ENCODE results near the gene GFRA1.

GFRA1 gene

GRCh38 chr10:116182426-116182825 is 90.6 kb downstream of the GFRA1 start:
- H2AFZ ChIP-seq (ENCODE audit: low read depth, low read length) = no peak overlapping the region
- no peaks in the 10 kb centered on the region for H4K20me1 ChIP-seq (ENCODE audit: insufficient read depth, low read length)
- TF ChIP-seq EZH2 (IDR thresholded peaks at IDR 0.05; ENCODE audit: borderline replicate concordance, low read depth, low read length, severe bottlenecking) (no peak), CTCF (IDR thresholded peaks at IDR 0.05; ENCODE audit: borderline replicate concordance, extremely low read depth, low read length, poor library complexity, severe bottlenecking) (no peak)
- H3K9me3 ChIP-seq (ENCODE audit: insufficient read depth, low read length, severe bottlenecking) = no peaks in the 10 kb centered on the region
- H3K4me1 ChIP-seq (ENCODE audit: insufficient read depth, low read length) = no peaks in the 10 kb centered on the region
- no peak overlapping the region for H3K9ac ChIP-seq (ENCODE audit: low read depth, low read length)
- H3K4me2 ChIP-seq (ENCODE audit: insufficient read depth, low read length) = no peak overlapping the region
- no peak overlapping the region for H3K27ac ChIP-seq (ENCODE audit: low read length)
- no peaks in the 10 kb centered on the region for H3K79me2 ChIP-seq (ENCODE audit: insufficient read depth, low read length)
- no peaks in the 10 kb centered on the region for H3K36me3 ChIP-seq (ENCODE audit: insufficient read depth, low read length)
- no peak overlapping the region for H3K4me3 ChIP-seq (ENCODE audit: low read depth in 1 of 2, low read length in 2 of 2)
- no peaks in the 10 kb centered on the region for H3K27me3 ChIP-seq (ENCODE audit: insufficient read depth, low read length, poor library complexity)
- DNase-seq (no peak), ATAC-seq (ENCODE audit: insufficient read depth, low read depth) (no peak)

- TF ChIP-seq CTCF (IDR thresholded peaks at IDR 0.05; ENCODE audit: borderline replicate concordance, extremely low read depth, low read length, poor library complexity, severe bottlenecking) (no peak), EZH2 (IDR thresholded peaks at IDR 0.05; ENCODE audit: borderline replicate concordance, low read depth, low read length, severe bottlenecking) (no peak)
- Histone ChIP-seq H3K27me3 (ENCODE audit: insufficient read depth, low read length, poor library complexity) (no peaks in the 10 kb centered on the region), H3K9me3 (ENCODE audit: insufficient read depth, low read length, severe bottlenecking) (no peaks in the 10 kb centered on the region), H3K36me3 (ENCODE audit: insufficient read depth, low read length) (no peaks in the 10 kb centered on the region), H3K79me2 (ENCODE audit: insufficient read depth, low read length) (no peaks in the 10 kb centered on the region), H4K20me1 (ENCODE audit: insufficient read depth, low read length) (no peaks in the 10 kb centered on the region), H3K4me2 (ENCODE audit: insufficient read depth, low read length) (no peak overlapping the region), H3K4me1 (ENCODE audit: insufficient read depth, low read length) (no peaks in the 10 kb centered on the region), H3K9ac (ENCODE audit: low read depth, low read length) (no peak overlapping the region), H2AFZ (ENCODE audit: low read depth, low read length) (no peak overlapping the region), H3K27ac (ENCODE audit: low read length) (no peak overlapping the region), H3K4me3 (ENCODE audit: low read depth in 1 of 2, low read length in 2 of 2) (no peak overlapping the region)
- no peak for DNase-seq
- no peak for ATAC-seq (ENCODE audit: insufficient read depth, low read depth)
Observed at GRCh38 chr10:116178086-116178605, 94.9 kb downstream of the GFRA1 start.

- no peaks in the 10 kb centered on the region for H3K4me1 ChIP-seq (ENCODE audit: insufficient read depth, low read length)
- no peak overlapping the region for H3K4me2 ChIP-seq (ENCODE audit: insufficient read depth, low read length)
- no peak overlapping the region for H3K9ac ChIP-seq (ENCODE audit: low read depth, low read length)
- no peaks in the 10 kb centered on the region for H4K20me1 ChIP-seq (ENCODE audit: insufficient read depth, low read length)
- no peaks in the 10 kb centered on the region for H3K9me3 ChIP-seq (ENCODE audit: insufficient read depth, low read length, severe bottlenecking)
- H3K79me2 ChIP-seq (ENCODE audit: insufficient read depth, low read length) = no peaks in the 10 kb centered on the region
- no peaks in the 10 kb centered on the region for H3K27me3 ChIP-seq (ENCODE audit: insufficient read depth, low read length, poor library complexity)
- H3K36me3 ChIP-seq (ENCODE audit: insufficient read depth, low read length) = no peaks in the 10 kb centered on the region
- no peak overlapping the region for H3K27ac ChIP-seq (ENCODE audit: low read length)
- no peak for ATAC-seq (ENCODE audit: insufficient read depth, low read depth)
- TF ChIP-seq CTCF (IDR thresholded peaks at IDR 0.05; ENCODE audit: borderline replicate concordance, extremely low read depth, low read length, poor library complexity, severe bottlenecking) = no peak
- no peak for TF ChIP-seq EZH2 (IDR thresholded peaks at IDR 0.05; ENCODE audit: borderline replicate concordance, low read depth, low read length, severe bottlenecking)
- no peak overlapping the region for H2AFZ ChIP-seq (ENCODE audit: low read depth, low read length)
- H3K4me3 ChIP-seq (ENCODE audit: low read depth in 1 of 2, low read length in 2 of 2) = no peak overlapping the region
- no peak for DNase-seq
Observed at GRCh38 chr10:116175231-116175630, 97.8 kb downstream of the GFRA1 start.

- H4K20me1 ChIP-seq (ENCODE audit: insufficient read depth, low read length) = no peaks in the 10 kb centered on the region
Observed at GRCh38 chr10:116171505-116171904, 101.5 kb downstream of the GFRA1 start.

More at GRCh38 chr10:116171505-116171904, 101.5 kb downstream of the GFRA1 start:
- ATAC-seq (ENCODE audit: insufficient read depth, low read depth) (no peak), DNase-seq (no peak)
- TF ChIP-seq EZH2 (IDR thresholded peaks at IDR 0.05; ENCODE audit: borderline replicate concordance, low read depth, low read length, severe bottlenecking) (no peak), CTCF (IDR thresholded peaks at IDR 0.05; ENCODE audit: borderline replicate concordance, extremely low read depth, low read length, poor library complexity, severe bottlenecking) (no peak)
- no peaks in the 10 kb centered on the region for H3K9me3 ChIP-seq (ENCODE audit: insufficient read depth, low read length, severe bottlenecking)
- no peaks in the 10 kb centered on the region for H3K79me2 ChIP-seq (ENCODE audit: insufficient read depth, low read length)
- H3K4me1 ChIP-seq (ENCODE audit: insufficient read depth, low read length) = no peaks in the 10 kb centered on the region
- no peak overlapping the region for H3K27ac ChIP-seq (ENCODE audit: low read length)
- H2AFZ ChIP-seq (ENCODE audit: low read depth, low read length) = no peak overlapping the region
- no peak overlapping the region for H3K4me2 ChIP-seq (ENCODE audit: insufficient read depth, low read length)
- no peaks in the 10 kb centered on the region for H3K36me3 ChIP-seq (ENCODE audit: insufficient read depth, low read length)
- no peak overlapping the region for H3K9ac ChIP-seq (ENCODE audit: low read depth, low read length)
- H3K27me3 ChIP-seq (ENCODE audit: insufficient read depth, low read length, poor library complexity) = no peaks in the 10 kb centered on the region
- no peak overlapping the region for H3K4me3 ChIP-seq (ENCODE audit: low read depth in 1 of 2, low read length in 2 of 2)
